GM12874 (cell line): ENCODE data around the gene STRIP2.

ENCODE experiments used
- TF ChIP-seq, protein P1 (sequence below): IDR thresholded peaks from 2 replicates; pipeline ENCODE4 v1.5.1; 2011; ENCODE audit warnings: low read depth, mild to moderate bottlenecking, control low read depth, low read length, moderate library complexity; ENCODE audit not compliant: insufficient read depth

The STRIP2 gene

GRCh38 chr7:129503725-129504124 lies 69.5 kb downstream of the STRIP2 start:
- TF ChIP-seq, protein P1, sequence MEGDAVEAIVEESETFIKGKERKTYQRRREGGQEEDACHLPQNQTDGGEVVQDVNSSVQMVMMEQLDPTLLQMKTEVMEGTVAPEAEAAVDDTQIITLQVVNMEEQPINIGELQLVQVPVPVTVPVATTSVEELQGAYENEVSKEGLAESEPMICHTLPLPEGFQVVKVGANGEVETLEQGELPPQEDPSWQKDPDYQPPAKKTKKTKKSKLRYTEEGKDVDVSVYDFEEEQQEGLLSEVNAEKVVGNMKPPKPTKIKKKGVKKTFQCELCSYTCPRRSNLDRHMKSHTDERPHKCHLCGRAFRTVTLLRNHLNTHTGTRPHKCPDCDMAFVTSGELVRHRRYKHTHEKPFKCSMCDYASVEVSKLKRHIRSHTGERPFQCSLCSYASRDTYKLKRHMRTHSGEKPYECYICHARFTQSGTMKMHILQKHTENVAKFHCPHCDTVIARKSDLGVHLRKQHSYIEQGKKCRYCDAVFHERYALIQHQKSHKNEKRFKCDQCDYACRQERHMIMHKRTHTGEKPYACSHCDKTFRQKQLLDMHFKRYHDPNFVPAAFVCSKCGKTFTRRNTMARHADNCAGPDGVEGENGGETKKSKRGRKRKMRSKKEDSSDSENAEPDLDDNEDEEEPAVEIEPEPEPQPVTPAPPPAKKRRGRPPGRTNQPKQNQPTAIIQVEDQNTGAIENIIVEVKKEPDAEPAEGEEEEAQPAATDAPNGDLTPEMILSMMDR = no peak

DNA sequence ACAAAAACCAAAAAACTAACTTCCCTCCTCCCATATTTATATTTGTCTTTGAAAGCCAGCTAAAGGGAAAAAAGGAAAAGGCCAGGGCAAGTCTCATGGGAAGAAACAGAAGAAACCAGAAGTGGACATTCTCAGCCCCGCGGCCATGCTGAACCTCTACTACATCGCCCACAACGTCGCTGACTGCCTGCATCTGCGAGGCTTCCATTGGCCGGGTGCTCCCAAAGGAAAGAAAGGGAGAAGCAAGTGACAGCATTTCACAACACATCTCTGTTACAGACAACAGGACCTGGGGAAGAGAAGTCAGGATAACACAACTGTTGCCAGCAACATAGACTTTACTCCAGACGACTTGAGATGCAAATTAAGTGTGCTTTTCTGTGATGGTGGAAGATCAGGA lies 78.0 kb downstream of the STRIP2 start:
- TF ChIP-seq, protein P1 = no peak

GRCh38 chr7:129513546-129513945 lies 79.3 kb downstream of the STRIP2 start:
- TF ChIP-seq, protein P1 = no peak

DNA sequence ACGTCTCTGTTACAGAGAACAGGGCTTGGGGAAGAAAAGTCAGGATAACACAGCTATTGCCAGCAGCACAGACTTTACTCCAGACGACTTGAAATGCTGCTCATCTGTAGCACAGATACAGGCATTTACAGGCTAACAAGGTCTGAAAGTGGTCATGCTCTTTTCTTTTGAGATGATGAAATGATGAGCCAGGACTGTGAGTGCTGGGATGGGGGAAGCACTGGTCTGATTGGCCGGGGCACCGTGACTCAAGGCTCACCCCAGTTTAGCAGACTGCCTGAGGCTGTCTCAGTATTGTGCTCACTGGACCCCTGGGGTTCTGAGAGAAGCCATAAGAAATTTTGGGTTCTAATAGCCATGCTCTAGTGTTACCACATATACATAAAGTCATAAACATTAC lies 80.5 kb downstream of the STRIP2 start:
- TF ChIP-seq, protein P1 = no peak

DNA sequence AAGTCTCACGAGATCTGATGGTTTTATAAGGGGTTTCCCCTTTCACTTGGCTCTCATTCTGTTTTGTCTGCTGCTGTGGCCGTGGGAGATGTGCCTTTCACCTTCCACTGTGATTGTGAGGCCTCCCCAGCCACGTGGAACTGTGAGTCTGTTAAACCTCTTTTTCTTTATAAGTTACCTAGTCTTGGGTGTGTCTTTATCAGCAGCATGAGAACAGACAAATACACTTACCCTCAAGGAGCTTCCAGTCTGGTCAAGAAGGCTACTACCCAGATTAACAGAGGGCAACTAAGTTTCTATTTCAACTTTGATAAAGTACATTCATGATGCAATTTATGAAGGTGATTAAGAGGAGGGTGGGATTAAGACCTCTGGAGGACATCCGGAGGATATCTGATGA lies 81.1 kb downstream of the STRIP2 start:
- TF ChIP-seq, protein P1 = no peak

GRCh38 chr7:129517931-129518330 lies 83.7 kb downstream of the STRIP2 start:
- TF ChIP-seq, protein P1 = no peak

DNA sequence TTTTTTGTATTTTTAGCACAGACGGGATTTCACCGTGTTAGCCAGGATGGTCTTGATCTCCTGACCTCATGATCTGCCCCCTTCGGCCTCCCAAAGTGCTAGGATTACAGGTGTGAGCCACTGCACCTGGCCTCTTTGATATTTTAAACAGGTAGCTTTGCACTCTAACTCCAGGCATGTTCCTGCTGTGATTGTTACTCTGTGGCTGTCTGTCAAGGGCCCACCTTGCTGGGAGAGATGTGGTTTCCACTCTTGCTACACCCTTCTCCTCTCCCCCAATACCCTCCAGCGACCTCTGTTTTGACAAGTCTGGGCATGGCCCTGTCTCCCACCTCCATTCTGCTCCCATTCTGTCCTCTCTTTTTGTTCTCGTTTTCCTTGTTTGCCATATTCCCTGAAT lies 85.2 kb downstream of the STRIP2 start:
- TF ChIP-seq, protein P1 = no peak
